Measurements from ENCODE around the gene THSD7A.

DNA sequence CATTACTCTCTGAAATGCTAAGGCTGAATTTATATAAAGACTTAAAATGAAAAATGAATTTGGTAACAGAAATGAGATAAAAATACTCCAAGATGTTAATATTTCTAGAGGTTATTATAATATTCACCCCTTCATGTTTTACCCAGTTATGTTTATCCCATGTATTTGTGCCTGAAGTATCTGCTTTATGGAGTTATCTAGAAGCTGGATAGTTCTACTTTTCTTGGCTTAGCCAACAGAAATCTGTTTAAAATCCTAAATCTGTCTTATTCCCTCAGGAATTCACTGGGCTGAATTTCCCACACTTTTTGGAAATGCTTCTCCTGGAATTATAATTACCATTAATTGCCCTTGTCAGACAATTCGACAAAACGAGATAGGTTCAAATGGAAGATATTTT is 201.6 kb downstream of the THSD7A start:
- TF ChIP-seq POLR2AphosphoS5 (IDR thresholded peaks at IDR 0.05; ENCODE audit: low read depth, low read length), result no peak
- TF ChIP-seq POLR2A (IDR thresholded peaks at IDR 0.05; ENCODE audit: low read depth, low read length), result no peak

Measured in GM12891 (cell line).